Vagina (tissue), 2 donors: ENCODE data around the gene SNRNP70.

ENCODE experiments used
- POLR2A ChIP-seq, 2 donors: fragments of 450-650 bp; IDR thresholded peaks; one replicate each; pipeline ENCODE4 v1.6.1; 2017; ENCODE audit warnings: antibody characterized with exemption in 2 of 2, mild to moderate bottlenecking in 2 of 2, moderate library complexity in 2 of 2
- POLR2AphosphoS5 ChIP-seq, 2 donors: sonication (generic); formaldehyde crosslinking; IDR thresholded peaks; one replicate each; pipeline ENCODE4 v1.9.0; 2017; ENCODE audit warnings: antibody characterized with exemption in 2 of 2, mild to moderate bottlenecking in 2 of 2, low read depth in 1 of 2; ENCODE audit not compliant: insufficient read depth in 1 of 2
- TF ChIP-seq, protein P1 (sequence below), 3 experiments: fragments of 450-650 bp in 2 of 3; fragments of 200-600 bp in 1 of 3; sonication (generic) in 1 of 3; IDR thresholded peaks; one replicate each; pipeline ENCODE4 v1.5.1; 2017 to 2019; ENCODE audit warnings: antibody characterized with exemption in 3 of 3, mild to moderate bottlenecking in 2 of 3, moderate library complexity in 2 of 3

DNA sequence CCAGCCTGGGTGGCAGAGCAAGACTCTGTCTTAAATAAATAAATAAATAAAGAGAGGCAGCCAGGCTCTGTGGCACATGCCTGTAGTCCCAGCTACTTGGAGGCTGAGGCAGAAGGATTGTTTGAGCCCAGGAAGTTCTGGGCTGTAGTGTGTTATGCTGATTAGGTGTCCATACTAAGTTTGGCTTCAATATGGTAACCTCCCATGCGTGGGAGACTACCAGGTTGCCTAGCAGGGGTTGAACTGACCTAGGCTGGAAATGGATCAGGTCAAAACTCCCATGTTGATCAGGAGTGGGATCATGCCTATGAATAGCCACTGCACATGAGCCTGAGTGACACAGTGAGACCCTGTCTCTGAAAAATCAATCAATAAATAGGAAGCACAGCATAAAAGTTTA lies 4.0 kb upstream of the SNRNP70 start:
- TF ChIP-seq, protein P1, sequence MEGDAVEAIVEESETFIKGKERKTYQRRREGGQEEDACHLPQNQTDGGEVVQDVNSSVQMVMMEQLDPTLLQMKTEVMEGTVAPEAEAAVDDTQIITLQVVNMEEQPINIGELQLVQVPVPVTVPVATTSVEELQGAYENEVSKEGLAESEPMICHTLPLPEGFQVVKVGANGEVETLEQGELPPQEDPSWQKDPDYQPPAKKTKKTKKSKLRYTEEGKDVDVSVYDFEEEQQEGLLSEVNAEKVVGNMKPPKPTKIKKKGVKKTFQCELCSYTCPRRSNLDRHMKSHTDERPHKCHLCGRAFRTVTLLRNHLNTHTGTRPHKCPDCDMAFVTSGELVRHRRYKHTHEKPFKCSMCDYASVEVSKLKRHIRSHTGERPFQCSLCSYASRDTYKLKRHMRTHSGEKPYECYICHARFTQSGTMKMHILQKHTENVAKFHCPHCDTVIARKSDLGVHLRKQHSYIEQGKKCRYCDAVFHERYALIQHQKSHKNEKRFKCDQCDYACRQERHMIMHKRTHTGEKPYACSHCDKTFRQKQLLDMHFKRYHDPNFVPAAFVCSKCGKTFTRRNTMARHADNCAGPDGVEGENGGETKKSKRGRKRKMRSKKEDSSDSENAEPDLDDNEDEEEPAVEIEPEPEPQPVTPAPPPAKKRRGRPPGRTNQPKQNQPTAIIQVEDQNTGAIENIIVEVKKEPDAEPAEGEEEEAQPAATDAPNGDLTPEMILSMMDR (IDR thresholded peaks at IDR 0.05) = no peak
- TF ChIP-seq POLR2AphosphoS5 (IDR thresholded peaks at IDR 0.05; ENCODE audit: insufficient read depth in 1 of 2, low read depth in 1 of 2) (no peak), POLR2A (IDR thresholded peaks at IDR 0.05) (no peak)
